HG02623 (cell line): ENCODE measurements around the gene PGLYRP2.

Experiments
- ATAC-seq: cut with Tn5 transposase; IDR thresholded peaks from one replicate; pipeline ENCODE4 v1.9.1; 2021; ENCODE audit warnings: moderate library complexity; ENCODE audit not compliant: unreplicated experiment

PGLYRP2 gene

DNA sequence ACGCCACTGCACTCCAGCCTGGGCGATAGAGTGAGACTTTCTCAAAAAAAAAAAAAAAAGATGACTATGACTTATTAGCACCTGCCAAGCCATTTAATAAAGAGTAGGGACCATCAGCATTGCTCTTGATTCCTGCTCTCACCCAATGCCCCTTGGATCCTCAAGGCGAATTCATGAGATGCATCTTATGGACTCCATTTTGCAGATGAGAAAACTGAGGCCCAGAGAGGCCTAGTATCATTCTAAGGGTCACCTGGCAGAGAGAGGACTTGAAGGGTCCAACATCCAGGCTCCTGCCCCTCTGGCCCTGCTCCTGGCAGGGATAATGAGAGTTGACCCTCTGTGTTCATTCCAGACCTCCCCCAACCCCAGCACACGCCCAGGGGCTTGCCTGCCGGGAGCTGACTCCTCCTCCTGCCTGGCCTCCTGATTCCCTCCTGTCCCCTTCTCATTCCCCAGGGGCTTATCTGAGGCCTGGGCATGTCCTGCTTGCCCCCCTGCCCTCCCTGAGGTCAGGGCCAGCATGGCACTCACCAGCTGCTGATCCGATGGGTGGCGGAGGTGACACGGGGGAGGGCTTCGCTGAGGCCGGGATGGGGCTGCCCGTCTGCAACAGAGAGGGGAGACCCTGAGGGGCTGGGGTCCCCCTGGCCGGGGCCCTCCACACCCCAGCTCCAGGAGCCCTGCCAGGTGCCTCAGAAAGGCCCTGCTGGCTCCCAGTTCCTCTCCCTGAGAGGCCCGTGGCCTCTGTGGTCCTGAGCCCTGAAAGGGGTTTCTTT lies 37.0 kb downstream of the PGLYRP2 start:
- no peak for ATAC-seq

DNA sequence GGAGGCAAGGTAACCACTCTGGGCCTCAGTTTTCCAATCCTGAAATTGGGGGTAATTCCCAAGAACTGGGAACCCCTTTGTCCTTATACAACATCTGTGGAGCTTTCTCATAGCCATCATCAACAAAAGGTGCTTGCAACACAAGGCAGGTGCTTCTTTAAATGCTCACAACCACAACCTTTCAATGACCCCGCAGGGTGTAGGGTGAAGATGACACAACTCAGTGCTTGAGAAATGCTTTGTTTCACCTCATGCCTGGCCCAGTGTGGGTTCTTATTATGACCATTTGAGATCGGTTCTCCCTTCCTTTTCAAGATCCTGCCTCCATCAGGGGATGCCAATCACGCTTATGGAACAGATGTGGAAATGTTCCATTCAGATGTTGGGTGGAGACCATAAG lies 38.0 kb downstream of the PGLYRP2 start:
- ATAC-seq, result no peak

DNA sequence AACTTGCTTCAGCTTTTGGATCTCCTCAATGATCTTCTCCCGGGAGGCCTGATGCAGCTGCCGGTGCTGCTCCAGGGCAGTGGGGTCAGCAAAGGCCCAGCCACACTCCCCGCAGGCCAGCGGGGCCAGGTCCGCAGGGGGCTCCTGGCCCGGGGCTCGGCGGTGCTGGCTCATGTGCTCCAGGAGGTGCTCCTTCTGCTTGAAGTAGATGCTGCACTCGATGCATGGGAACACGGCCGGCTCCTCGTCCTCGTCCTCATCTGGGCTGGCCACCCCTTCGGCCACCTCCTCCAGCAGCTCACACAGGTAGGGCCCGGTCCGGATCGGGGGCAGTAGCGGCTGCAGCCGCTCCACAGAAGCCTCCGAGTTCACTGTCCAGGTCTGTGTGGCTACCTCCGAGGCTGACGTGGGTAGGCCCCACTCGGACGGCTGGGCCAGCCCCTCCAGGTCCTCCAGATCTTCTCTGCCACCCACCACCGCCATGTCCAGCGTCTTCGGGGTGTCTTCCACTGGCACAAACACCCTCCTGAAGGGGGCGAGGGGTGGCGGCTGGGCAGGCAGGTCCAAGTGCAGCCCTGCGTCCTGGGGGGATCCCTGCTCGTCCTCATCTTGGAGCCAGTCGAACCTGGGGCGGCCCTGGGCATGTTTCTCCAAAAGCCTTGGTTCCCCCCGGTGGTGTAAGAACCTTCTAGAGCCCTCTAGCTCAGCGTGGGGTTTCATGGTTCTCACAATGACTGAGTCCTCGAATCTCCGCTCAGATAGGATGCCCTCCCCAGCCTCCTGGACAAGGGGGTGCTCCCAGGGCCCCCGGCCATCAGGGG lies 39.3 kb downstream of the PGLYRP2 start:
- ATAC-seq, result no peak

DNA sequence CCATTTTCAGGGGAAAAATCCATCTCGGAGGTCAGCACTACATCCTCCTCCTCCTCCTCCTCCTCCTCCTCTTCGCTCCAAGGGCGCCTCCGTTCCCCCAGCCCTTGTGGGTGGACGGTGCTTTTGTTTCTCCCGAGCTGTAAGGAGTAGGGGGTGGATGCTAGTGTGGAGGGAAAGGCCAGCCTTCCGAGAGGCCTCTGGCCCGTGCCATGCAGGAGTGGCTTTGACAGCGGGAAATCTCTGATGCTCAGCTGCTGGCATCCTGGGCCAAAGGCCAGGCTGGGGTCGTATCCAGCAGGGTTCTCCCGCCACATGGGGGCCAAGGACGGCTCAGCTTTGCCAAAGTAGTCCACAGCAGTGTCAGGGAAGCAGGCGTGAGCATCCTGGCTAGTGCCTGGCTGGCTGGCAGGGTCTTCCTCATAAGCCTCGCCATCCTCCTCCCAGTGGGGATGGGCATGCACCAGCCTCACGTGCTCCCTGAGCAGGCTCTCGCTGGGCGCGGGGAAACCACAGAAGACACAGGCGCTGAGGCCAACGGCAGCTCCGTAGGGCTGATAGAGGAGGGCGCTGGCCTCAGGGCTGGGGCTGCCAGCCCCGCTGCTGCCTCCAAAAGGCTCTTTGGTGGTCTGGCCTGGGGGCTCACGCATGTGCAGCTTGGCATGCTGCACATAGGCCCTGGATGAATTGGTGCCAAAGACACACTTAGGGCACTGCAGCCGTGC lies 40.1 kb downstream of the PGLYRP2 start:
- ATAC-seq, result no peak

DNA sequence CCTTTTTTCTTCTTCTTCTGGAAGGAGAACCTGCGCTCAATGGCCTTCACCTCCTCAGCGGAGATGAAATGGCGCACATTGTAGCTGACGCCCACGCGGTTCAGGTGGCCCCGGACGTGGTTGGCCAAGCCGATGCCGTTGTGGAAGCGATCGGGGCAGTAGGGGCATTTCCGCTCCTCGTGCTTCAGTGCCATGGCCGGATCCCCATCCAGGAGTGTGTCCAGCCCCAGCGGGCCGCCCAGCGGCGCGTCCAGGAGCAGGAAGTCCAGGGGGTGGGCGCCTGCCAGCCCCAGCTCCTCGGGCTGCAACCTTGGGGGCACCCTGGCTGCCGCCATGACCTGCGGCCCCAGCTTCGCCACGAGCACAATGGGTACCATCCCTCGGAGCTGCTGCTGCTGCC lies 40.7 kb downstream of the PGLYRP2 start:
- ATAC-seq, result no peak

DNA sequence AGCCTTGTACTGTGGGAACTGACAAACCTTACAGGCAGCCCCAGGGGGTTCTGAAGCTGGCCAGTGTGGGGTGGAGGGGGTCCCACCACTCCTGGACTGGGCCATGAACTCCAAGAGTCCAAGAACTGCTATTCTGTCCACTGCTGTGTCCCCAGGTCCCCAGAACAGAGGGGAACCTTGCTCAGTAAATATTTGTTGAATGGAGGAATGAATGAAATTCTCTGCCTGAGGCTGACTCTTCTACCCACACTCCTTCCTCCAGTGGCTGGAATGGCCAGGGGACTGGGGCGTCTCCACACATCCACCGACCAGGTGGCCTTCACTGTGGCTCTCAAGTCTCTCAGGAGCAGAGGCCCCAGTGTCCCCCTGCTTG lies 41.2 kb downstream of the PGLYRP2 start:
- ATAC-seq, result no peak

DNA sequence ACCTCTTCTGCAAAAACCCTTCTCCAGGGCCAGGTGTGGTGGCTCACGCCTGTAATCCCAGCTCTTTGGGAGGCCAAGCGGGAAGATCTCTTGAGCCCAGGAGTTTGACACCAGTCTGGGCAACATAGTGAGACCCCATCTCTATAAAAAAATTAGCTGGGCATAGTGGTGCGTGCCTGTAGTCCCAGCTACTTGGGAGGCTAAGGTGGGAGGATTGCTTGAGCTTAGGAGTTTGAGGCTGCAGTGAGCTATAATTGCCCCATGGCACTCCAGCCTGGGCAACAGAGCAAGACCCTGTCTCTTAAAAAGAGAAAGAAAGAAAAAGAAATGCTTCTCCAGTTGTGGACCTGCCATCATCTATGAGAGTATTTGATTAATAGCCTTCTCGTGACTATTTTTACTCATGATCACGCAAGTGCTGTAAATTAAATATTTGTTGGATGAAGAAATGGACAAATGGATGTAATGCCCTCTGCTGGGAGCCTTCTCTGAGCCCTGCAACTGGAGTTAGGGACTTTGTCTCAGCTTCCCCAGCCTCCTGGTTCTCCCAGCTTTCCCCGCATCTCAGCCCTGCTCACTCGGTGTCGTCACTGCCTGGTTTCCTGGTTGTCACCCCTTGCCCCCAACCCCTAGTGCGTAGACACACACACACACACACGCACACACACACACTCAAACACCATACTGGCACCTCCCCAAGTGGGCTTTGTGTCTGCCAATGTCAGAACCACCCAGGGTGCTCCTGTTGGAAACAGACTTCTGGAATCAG lies 41.8 kb downstream of the PGLYRP2 start:
- ATAC-seq, result no peak

DNA sequence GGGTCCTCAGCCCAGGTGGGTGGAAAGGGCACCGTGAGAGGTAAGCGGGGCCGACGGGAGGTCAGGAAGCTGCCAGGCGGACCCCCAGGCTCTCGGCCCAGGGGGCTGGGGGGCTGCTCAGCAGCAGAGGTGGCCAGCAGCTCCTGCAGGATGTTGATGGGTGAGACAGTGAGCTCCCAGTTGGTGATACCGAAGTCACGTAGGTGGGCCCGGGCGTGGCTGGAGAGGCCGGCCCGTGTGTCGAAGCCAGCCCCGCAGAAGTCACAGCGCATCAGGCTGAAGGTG lies 42.5 kb downstream of the PGLYRP2 start:
- no peak for ATAC-seq

DNA sequence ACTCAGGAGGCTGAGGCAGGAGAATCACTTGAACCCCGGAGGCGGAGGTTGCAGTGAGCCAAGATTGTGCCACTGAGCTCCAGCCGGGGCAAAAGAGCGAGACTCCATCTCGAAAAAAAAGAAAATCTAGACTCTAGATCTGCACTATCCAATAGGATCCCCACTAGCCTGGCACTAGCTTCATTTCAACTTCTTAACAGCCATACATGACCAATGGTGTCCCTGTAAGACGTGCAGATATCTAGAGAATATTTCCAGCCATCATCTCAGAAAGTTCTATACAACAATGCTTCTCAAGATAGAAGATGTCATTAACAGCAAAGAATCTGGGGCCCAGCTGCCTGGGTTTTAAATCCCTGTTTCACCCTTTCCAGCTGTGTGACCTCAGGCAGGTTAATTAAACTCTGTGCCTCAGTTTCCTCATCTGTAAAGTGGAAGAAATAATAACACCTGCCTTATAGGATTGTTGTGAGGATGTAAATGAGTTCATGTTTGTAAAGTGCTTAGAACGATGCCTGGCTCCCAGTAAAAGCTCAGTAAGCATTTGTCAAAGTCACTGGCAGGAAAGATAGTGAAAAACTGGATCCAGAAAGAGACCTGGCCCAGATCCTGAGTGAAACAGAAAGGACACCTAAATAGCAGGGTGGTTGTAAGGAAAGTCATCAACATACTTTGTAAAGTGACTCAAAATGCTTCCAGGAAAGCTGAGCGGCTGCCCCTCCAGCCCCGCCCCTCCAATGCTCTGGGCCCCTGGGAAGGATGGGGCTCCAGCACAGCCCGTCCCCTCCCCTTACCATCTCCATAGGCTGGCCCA lies 43.1 kb downstream of the PGLYRP2 start:
- no peak for ATAC-seq

DNA sequence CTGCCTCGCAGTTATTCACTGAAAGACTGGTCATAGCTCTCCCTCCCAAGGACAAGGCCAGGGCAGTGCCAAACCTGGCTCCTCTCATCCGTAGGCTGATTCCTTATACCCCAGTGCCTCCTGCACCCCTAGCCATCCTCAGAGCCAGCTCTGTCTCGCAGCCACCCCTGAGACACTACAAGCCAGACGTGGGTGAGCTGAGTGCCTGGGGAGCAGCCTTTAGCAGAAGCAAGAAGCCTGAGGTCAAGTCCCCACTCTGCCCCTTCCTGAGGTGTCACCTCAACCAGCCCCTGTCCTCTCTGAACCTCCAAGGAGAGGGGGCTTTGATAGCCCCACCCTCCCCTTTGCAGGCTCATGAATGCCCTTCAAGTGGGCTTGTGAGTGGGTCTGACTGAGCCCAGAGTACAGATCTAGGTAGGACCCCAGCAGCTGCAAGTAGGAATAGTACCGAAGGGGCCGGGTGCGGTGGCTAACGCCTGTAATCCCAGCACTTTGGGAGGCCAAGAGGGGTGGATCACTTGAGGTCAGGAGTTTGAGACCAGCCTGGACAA lies 45.7 kb downstream of the PGLYRP2 start:
- ATAC-seq, result no peak

DNA sequence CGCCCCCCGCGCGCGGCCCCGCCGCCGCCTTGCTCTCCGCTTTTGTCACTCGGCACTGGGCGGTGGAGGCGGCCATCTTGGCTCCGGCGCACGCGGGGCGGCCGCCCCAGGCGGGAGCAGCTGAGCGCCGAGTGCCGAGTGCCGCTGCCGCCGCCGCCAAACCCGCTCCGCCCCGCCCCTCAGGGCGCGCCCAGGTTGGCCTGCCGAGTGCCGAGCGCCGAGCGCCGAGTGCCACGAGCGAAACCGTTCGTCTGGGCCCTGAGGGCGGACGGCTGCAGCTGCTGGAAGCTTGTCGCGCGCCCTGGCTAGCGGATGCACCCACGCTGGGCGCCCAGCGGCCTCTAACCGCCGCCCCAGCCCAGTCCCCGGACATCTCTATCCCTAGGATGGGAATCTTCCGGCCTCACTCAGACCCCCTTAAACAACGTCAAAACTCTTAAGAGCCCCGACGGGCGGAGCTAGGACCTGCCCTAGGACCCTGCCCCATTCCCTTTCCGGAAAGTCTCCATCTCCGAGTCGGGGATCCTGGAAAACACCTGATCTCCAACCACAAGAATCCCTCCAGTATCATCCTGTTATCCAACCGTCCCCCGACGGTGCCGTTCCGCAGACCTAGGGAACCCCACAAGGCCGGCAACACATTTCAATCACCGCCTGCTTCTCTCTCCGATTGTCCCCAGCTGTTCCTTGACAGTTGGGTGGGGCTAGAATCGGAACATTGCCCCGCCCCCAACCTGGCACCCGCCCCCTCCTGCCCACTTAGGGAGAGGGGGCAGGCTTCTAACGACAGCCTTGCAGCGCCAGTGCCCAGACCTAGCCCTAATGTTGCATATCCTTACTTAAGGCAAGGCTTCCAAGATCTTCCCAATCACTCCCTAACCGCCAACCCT lies 46.4 kb downstream of the PGLYRP2 start:
- peak; percentile 65 for ATAC-seq

DNA sequence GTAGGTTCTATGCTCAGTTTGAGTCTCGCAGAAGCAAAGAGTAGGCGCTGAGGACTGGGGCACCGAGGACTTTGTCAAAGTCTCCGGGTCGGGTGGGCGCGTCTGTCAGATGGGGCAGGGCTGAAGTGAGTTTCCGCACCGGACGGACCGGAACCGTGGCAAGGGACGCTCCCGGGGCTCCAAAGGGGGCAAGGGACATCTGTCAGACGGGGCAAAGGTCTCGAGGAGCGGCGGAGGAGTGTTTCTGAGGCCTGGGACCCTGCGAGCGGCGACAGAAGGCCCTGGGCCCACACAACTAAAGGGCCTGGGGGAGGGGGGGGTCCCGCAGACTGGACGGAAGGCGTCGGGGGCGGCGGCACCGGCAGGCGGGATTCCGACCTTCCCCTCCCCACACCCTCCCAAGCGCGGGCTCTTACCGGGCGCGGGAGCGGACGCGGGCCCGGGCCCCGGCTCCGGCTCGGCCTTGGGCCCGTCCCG lies 47.2 kb downstream of the PGLYRP2 start:
- no peak for ATAC-seq

DNA sequence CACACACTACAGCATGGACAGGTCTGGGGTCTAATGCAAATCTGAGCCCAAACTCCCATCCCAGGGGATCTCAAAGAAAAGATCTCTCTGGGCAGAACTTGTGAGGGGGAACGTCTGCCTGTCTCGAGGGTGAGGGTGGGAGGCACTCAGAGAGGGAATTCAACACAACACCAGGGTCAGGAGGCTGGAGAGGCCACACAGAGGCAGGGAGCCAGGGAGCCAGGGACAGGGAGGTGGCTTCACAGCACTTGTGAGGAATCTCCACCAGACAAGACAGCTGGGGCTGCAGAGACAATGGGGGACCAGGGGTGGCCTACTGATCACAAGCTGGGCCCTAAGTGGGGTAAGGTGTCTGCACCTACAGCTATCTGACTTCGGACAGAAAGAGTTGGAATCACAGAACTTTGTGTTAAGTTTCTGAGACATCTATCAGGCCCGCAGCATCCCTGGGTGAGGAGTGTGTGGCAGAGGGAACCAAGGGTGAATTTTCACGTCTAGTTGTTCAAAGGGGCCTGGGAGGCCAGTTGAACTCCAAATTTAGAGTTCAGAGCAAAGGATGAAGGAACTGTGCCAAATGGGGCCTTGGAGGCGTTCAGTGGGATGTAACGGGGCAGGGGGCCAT lies 47.8 kb downstream of the PGLYRP2 start:
- ATAC-seq, result no peak

DNA sequence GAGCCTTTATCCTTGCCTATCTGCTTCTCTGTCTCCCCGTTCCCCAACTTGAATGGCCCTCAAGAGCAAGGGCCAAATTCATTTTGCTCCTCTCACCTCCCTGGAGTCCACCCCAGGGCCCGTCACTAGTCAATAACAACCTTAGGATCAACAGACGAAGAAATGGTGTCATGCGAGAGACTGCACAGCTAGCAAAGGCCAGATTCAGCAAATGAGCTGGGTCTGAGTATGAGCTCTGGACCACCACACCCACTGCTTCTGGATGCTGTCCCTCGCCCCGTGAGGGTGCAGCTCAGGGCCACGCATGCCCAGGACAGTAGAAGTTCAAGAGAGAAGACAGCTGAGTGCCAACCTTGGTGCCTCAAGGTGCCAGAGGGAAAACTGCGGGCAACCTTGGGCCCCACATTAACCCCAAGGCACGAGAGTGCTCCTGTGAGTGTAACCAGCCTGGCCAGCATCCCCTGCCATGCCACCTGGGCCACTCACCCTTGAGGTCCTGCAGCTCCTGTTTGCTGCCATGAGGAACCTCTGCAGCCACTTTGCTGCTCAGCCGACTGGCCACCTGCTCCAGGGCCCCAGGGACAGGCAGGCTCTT lies 48.7 kb downstream of the PGLYRP2 start:
- no peak for ATAC-seq

DNA sequence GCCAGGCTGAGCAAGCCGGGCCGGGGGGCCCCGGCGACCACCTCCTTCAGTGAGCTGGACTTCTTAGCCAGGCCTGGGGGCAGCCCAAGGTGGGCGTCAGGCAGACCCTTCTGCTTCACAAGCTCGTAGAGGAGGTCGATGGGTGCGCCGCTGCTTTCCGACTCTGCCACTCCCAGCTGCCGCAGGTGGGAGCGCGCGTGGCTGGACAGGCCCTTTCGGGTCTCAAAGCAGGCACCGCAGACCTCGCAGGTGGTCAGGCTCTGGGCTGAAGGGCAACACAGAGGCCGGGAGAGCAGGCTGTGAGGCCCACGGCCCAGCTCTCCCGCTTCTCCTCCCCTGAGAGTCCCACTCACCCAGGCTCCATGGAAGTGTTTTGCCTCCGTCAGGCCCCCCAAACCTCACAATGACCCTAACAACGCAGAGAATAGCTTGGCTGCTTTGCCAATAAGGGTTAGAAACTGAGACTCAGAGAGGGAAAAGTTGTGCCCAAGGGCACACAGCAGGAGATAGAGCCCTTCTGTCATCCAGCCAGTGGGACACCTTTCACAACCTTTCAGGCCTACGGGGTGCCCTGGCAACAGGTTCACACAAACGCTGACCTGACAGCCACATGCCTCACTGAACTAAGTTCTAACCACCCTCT lies 49.4 kb downstream of the PGLYRP2 start:
- no peak for ATAC-seq

DNA sequence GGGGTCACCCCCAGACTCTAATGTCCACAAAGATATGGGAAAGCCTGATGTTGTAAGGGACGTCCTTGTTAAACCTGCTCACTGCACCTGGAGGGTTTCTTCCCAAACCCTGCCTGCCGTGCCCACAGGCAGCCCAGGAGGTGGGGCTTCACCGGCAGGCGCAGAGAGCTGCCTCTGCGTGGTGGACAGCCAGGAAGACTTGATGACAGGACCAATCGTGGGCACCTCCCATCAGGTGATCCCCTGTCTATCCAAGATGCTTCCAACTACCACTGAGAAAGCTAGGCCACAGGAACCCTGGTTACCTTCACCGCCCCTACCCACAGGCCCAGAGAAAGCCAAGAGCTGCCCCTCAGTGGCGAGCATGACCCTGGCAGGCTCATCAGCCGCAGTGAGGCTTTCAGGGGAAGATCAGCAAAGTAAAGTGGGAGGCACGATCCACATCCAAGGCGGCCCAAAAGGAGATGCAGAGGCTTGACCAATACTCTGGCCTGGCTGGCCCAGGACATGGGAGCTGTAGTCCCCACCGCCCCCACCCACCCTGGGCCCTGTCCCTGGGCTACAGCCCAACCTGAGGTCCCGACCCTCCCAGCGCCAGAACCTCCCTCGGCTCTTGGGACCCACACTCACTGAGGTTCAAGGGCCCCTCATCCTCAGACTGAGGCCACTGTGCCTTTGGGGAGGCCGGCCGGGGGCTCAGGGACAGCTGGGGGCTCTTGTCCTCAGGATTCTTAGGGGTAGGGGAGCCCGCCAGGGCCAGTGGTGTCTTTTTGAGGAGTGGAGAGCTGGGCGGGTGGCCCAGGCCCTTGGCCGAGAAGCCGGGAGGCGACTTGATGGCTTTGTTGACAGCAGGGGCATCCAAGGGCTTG lies 50.1 kb downstream of the PGLYRP2 start:
- no peak for ATAC-seq

DNA sequence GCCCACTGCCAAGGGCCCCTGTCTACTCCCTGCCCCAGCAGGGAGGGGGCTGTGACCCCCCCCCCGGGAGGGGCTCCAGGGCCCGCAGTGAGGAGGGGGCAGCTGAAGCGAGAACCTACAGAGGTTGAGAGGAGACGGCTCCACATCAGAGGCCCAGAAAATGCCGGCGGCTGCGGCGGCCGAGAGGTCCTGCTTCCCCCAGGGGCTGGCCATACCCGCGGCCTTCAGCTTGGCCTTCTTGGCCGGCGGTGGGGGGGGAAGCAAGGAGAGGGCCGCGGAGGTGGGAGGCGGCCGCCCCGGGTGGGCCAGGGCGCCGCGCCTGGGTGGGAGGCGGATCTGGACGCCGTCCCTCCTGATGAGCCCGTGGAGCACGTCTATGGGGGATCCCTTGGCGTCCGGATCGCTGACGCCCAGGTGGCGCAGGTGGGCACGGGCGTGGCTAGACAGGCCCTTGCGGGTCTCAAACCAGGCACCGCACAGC lies 51.3 kb downstream of the PGLYRP2 start:
- no peak for ATAC-seq
